ENCODE measurements around the gene JMJD1C.

JMJD1C gene

GRCh38 chr10:63434866-63435854, 30.6 kb downstream of the JMJD1C start:
- no peak for TF ChIP-seq ZFX (IDR thresholded peaks at IDR 0.05)
- no peak for TF ChIP-seq CTCF (conservative IDR thresholded peaks at IDR 0.05)

GRCh38 chr10:63431962-63432797, 33.6 kb downstream of the JMJD1C start:
- TF ChIP-seq CTCF (conservative IDR thresholded peaks at IDR 0.05) (no peak), ZFX (IDR thresholded peaks at IDR 0.05) (no peak)
- no peak overlapping the region for H3K27ac ChIP-seq

More at GRCh38 chr10:63434866-63435854, 30.6 kb downstream of the JMJD1C start:
- peak overlapping the region; percentile 54 for H3K27ac ChIP-seq

- TF ChIP-seq CTCF (conservative IDR thresholded peaks at IDR 0.05) (no peak), ZFX (IDR thresholded peaks at IDR 0.05) (no peak)
- no peak overlapping the region for H3K27ac ChIP-seq
Measured at GRCh38 chr10:63430999-63431356, 34.8 kb downstream of the JMJD1C start.

- TF ChIP-seq CTCF (conservative IDR thresholded peaks at IDR 0.05) (no peak), ZFX (IDR thresholded peaks at IDR 0.05) (no peak)
- H3K27ac ChIP-seq = no peak overlapping the region
Measured at GRCh38 chr10:63430091-63430998, 35.4 kb downstream of the JMJD1C start.

GRCh38 chr10:63429281-63429680, 36.5 kb downstream of the JMJD1C start:
- no peak for TF ChIP-seq ZFX (IDR thresholded peaks at IDR 0.05)
- no peak for TF ChIP-seq CTCF (conservative IDR thresholded peaks at IDR 0.05)
- H3K27ac ChIP-seq = no peak overlapping the region

GRCh38 chr10:63427013-63427412, 38.8 kb downstream of the JMJD1C start:
- no peak for TF ChIP-seq ZFX (IDR thresholded peaks at IDR 0.05)
- TF ChIP-seq CTCF (conservative IDR thresholded peaks at IDR 0.05) = no peak
- H3K27ac ChIP-seq = no peak overlapping the region

Data from C4-2B (cell line).